Hippocampal formation (tissue), 2 donors: ENCODE data around the gene NT5DC3.

Source experiments
- DNase-seq, 2 donors: peaks; one replicate each; lab custom pipeline; 2025; lab: John Stamatoyannopoulos, UW

Gene NT5DC3

GRCh38 chr12:103833095-103833775 is 7.8 kb downstream of the NT5DC3 start:
- DNase-seq = no peak

- no peak for DNase-seq
Observed at GRCh38 chr12:103832048-103832997, 8.7 kb downstream of the NT5DC3 start.

- DNase-seq = no peak
Observed at GRCh38 chr12:103830730-103831320, 10.2 kb downstream of the NT5DC3 start.

- no peak for DNase-seq
Observed at GRCh38 chr12:103830025-103830725, 10.9 kb downstream of the NT5DC3 start.

- no peak for DNase-seq
Observed at GRCh38 chr12:103829092-103829491, 11.9 kb downstream of the NT5DC3 start.

GRCh38 chr12:103827911-103828391 is 13.1 kb downstream of the NT5DC3 start:
- no peak for DNase-seq

GRCh38 chr12:103824845-103825244 is 16.2 kb downstream of the NT5DC3 start:
- no peak for DNase-seq

- DNase-seq = no peak
Observed at GRCh38 chr12:103824290-103824689, 16.7 kb downstream of the NT5DC3 start.

GRCh38 chr12:103823871-103824270 is 17.2 kb downstream of the NT5DC3 start:
- no peak for DNase-seq

- DNase-seq = no peak
Observed at GRCh38 chr12:103821773-103822172, 19.3 kb downstream of the NT5DC3 start.

GRCh38 chr12:103820881-103821489 is 20.0 kb downstream of the NT5DC3 start:
- DNase-seq = no peak

- no peak for DNase-seq
Observed at GRCh38 chr12:103820361-103820760, 20.7 kb downstream of the NT5DC3 start.

- DNase-seq = no peak
Observed at GRCh38 chr12:103819892-103820291, 21.1 kb downstream of the NT5DC3 start.

GRCh38 chr12:103819312-103819711 is 21.7 kb downstream of the NT5DC3 start:
- no peak for DNase-seq

- no peak for DNase-seq
Observed at GRCh38 chr12:103817791-103818190, 23.2 kb downstream of the NT5DC3 start.

GRCh38 chr12:103816663-103817062 is 24.4 kb downstream of the NT5DC3 start:
- DNase-seq = no peak

- DNase-seq = no peak
Observed at GRCh38 chr12:103814436-103814835, 26.6 kb downstream of the NT5DC3 start.

- DNase-seq = no peak
Observed at GRCh38 chr12:103813949-103814348, 27.1 kb downstream of the NT5DC3 start.

- DNase-seq = no peak
Observed at GRCh38 chr12:103813426-103813825, 27.6 kb downstream of the NT5DC3 start.

GRCh38 chr12:103812789-103813188 is 28.2 kb downstream of the NT5DC3 start:
- DNase-seq = no peak

- DNase-seq = no peak
Observed at GRCh38 chr12:103811791-103812190, 29.2 kb downstream of the NT5DC3 start.
